Endothelial cell of umbilical vein (primary cell): Measurements from ENCODE around the gene TMED7. TPM values are rescaled to one million over a fixed set of nuclear protein-coding genes. Genes with fewer than 3 reads are reported as not detected.

ENCODE experiments used
- BruUV-seq: library from RNA; stranded (reverse); fragments of 400-500 nt; replicated peaks from 2 replicates; lab custom pipeline; 2021; lab: Mats Ljungman, UMichigan
- CTCF ChIA-PET: fragments of 300-600, 350-600 bp; sonication (Branson Sonifier 250); formaldehyde crosslinking; loops from one replicate; lab custom pipeline; 2021; ENCODE audit warnings: antibody characterized with exemption, inconsistent platforms; lab: Charles Lee
- POLR2A ChIA-PET: fragments of 300-600, 350-600 bp; sonication (Branson Sonifier 250); formaldehyde crosslinking; loops from one replicate; lab custom pipeline; 2021; ENCODE audit warnings: antibody characterized with exemption, inconsistent platforms; lab: Charles Lee
- DNase-seq: peaks from one replicate; pipeline ENCODE4 v3.0.0-alpha.2; 2011; ENCODE audit warnings: low read depth, low spot score
- FAIRE-seq: peaks from 2 replicates; lab custom pipeline; 2011; peaks lifted over from hg19 to GRCh38; lab: Jason Lieb, UNC
- H2AFZ ChIP-seq: 2 replicates; pipeline ENCODE4 v1.6.0; 2012; ENCODE audit warnings: low read depth, low read length, control low read depth, inconsistent platforms
- H3K27ac ChIP-seq: 2 replicates; pipeline ENCODE4 v1.5.1; 2011; ENCODE audit warnings: low read depth, mild to moderate bottlenecking, control low read depth, low read length, moderate library complexity; ENCODE audit not compliant: insufficient read depth
- H3K27me3 ChIP-seq, 2 experiments: 2 replicates each; pipeline versions ENCODE4 v1.6.0 to v1.6.1; 2011; ENCODE audit warnings: low read length in 2 of 2, mixed read lengths in 1 of 2; ENCODE audit not compliant: control insufficient read depth in 2 of 2, insufficient read depth in 2 of 2
- H3K36me3 ChIP-seq, 2 experiments: 2 replicates in 1 of 2; 3 replicates in 1 of 2; pipeline ENCODE4 v1.5.1; 2011; ENCODE audit warnings: low read length in 2 of 2, mild to moderate bottlenecking in 1 of 2, moderate library complexity in 1 of 2; ENCODE audit not compliant: control insufficient read depth in 2 of 2, insufficient read depth in 2 of 2; ENCODE audit errors: extremely low read depth in 1 of 2
- H3K4me1 ChIP-seq: 3 replicates; pipeline ENCODE4 v1.5.1; 2011; ENCODE audit warnings: mild to moderate bottlenecking, low read length; ENCODE audit not compliant: control insufficient read depth, insufficient read depth; ENCODE audit errors: extremely low read depth
- H3K4me2 ChIP-seq: 2 replicates; pipeline ENCODE4 v1.6.1; 2011; ENCODE audit warnings: low read length, control low read depth, mixed read lengths; ENCODE audit not compliant: insufficient read depth
- H3K4me3 ChIP-seq, 3 experiments: fragments of 200-600 bp in 1 of 3; sonication (generic), shearing (Covaris generic) in 1 of 3; replicated peaks in 1 of 3; 2 replicates each; pipeline ENCODE4 v1.5.1; 2011 to 2016; ENCODE audit warnings: control low read depth in 3 of 3, low read length in 3 of 3, mild to moderate bottlenecking in 2 of 3, inconsistent platforms in 1 of 3, low read depth in 1 of 3, moderate library complexity in 1 of 3; ENCODE audit not compliant: insufficient read depth in 1 of 3
- H3K79me2 ChIP-seq: 2 replicates; pipeline ENCODE4 v1.6.0; 2012; ENCODE audit warnings: low read length, inconsistent platforms; ENCODE audit not compliant: control insufficient read depth, insufficient read depth
- H3K9ac ChIP-seq: replicated peaks from 2 replicates; pipeline ENCODE3; 2011; ENCODE audit warnings: low read length, control low read depth; ENCODE audit not compliant: insufficient read depth; ENCODE audit errors: extremely low read depth
- H3K9me1 ChIP-seq: replicated peaks from 3 replicates; pipeline ENCODE4 v1.6.0; 2011; ENCODE audit warnings: mild to moderate bottlenecking, low read length; ENCODE audit not compliant: control insufficient read depth, insufficient read depth; ENCODE audit errors: extremely low read depth
- H3K9me3 ChIP-seq: replicated peaks from 2 replicates; pipeline ENCODE4 v1.5.1; 2012; ENCODE audit warnings: low read length, inconsistent platforms; ENCODE audit not compliant: control insufficient read depth, insufficient read depth
- H4K20me1 ChIP-seq: replicated peaks from 2 replicates; pipeline ENCODE3; 2011; ENCODE audit warnings: mild to moderate bottlenecking, low read length; ENCODE audit not compliant: control insufficient read depth, insufficient read depth; ENCODE audit errors: extremely low read depth
- CTCF ChIP-seq, 2 donors: IDR thresholded peaks; 1 replicate in 1 of 2; 2 replicates in 1 of 2; pipeline ENCODE4 v1.5.1; 2011; ENCODE audit warnings: low read length in 2 of 2, mild to moderate bottlenecking in 2 of 2, moderate library complexity in 2 of 2, control low read depth in 1 of 2, inconsistent platforms in 1 of 2, low read depth in 1 of 2; ENCODE audit not compliant: insufficient read depth in 1 of 2; ENCODE audit errors: extremely low read depth in 1 of 2
- EZH2 ChIP-seq: IDR thresholded peaks from 2 replicates; pipeline ENCODE4 v1.6.1; 2012; ENCODE audit warnings: borderline replicate concordance, low read depth, mild to moderate bottlenecking, moderate library complexity, low read length, inconsistent platforms; ENCODE audit not compliant: severe bottlenecking
- FOS ChIP-seq: IDR thresholded peaks from 2 replicates; pipeline ENCODE4 v1.6.1; 2011; ENCODE audit warnings: mild to moderate bottlenecking, low read length, moderate library complexity, borderline replicate concordance; ENCODE audit not compliant: insufficient read depth
- GATA2 ChIP-seq: IDR thresholded peaks from 2 replicates; pipeline ENCODE4 v1.7.0; 2011; ENCODE audit warnings: low read depth, mild to moderate bottlenecking, moderate library complexity, mixed read lengths, low read length; ENCODE audit not compliant: insufficient read length, insufficient read depth
- JUN ChIP-seq: IDR thresholded peaks from 2 replicates; pipeline ENCODE4 v1.6.1; 2011; ENCODE audit warnings: borderline replicate concordance, low read depth; ENCODE audit not compliant: insufficient read length, insufficient read depth
- MYC ChIP-seq: IDR thresholded peaks from one replicate; pipeline ENCODE4 v1.6.1; 2011; ENCODE audit warnings: mild to moderate bottlenecking, low read depth, low read length
- POLR2AphosphoS5 ChIP-seq: IDR thresholded peaks from 2 replicates; pipeline ENCODE4 v1.6.1; 2012; ENCODE audit warnings: low read depth, mild to moderate bottlenecking, control low read depth, low read length, moderate library complexity; ENCODE audit not compliant: insufficient read depth
- dilution Hi-C: fragments of 300-500 bp; cut with MboI; formaldehyde crosslinking; loops from one replicate; pipeline ENCODE4 v1.15.0; 2019; ENCODE audit warnings: low sequenced_read_pairs; ENCODE audit not compliant: extremely low pct_ligation_motif_present
- intact Hi-C: fragments of 100-400 bp; cut with micrococcal nuclease; formaldehyde crosslinking; loops from one replicate; pipeline ENCODE4 v1.10.0; 2022
- polyA plus RNA-seq, 4 experiments: library from polyadenylated mRNA; depleted of rRNA in 3 of 4; stranded (reverse) in 3 of 4; unstranded in 1 of 4; fragments of >200 nt; gene quantifications; 2 replicates each; pipeline versions ENCODE4 v1.2.1 to v1.2.3, GENCODE V29; 2011 to 2012; ENCODE audit warnings: missing spikeins in 1 of 4
- total RNA-seq: library from RNA; stranded (reverse); gene quantifications from 2 replicates; pipeline ENCODE4 v1.2.3, GENCODE V29; 2021
- TF ChIP-seq, protein P1 (sequence below): IDR thresholded peaks from 2 replicates; pipeline ENCODE4 v1.6.1; 2011; ENCODE audit not compliant: insufficient read depth, insufficient read length

The TMED7 gene
- total and polyA plus RNA-seq, 2 donors (not counting 3 experiments of a cell fraction or from before 2014, with no cell fraction given), result 57.6 to 101 TPM

- H3K9me3 ChIP-seq, result no peaks in the 10 kb centered on the region
- no peak for FAIRE-seq
- H3K9me1 ChIP-seq, result peaks cover 2% of the 10 kb centered on the region
- intact Hi-C loops (no loop called here), dilution Hi-C loops (no loop called here)
- H3K36me3 ChIP-seq, result peaks cover 6 to 16% of the 10 kb centered on the region in 2 experiments
- H3K27ac ChIP-seq, result no peak overlapping the region
- CTCF ChIA-PET, result no interaction called here
- H4K20me1 ChIP-seq, result no peaks in the 10 kb centered on the region
- DNase-seq, result no peak
- H2AFZ ChIP-seq, result no peak overlapping the region
- peaks cover 10% of the 10 kb centered on the region for H3K79me2 ChIP-seq
- BruUV-seq, result no TSS peak
- POLR2A ChIA-PET, result interaction anchor here (0.7 kb wide), 1 partner anchor 13 kb away, joined by 3 read pairs; no protein-coding TSS in a partner anchor
- no peak overlapping the region for H3K4me3 ChIP-seq
- H3K4me2 ChIP-seq, result no peak overlapping the region
- TF ChIP-seq CTCF (IDR thresholded peaks at IDR 0.05; ENCODE audit: extremely low read depth in 1 of 2, insufficient read depth in 1 of 2, low read depth in 1 of 2, low read length in 2 of 2) (no peak), MYC (no peak)
- no peak overlapping the region for H3K9ac ChIP-seq
- H3K27me3 ChIP-seq, result no peaks in the 10 kb centered on the region
- H3K4me1 ChIP-seq, result no peaks in the 10 kb centered on the region
These were observed 14.0 kb downstream of the TMED7 start for GRCh38 chr5:115611873-115612272.

GRCh38 chr5:115607935-115608334, 17.9 kb downstream of the TMED7 start:
- TF ChIP-seq JUN, result no peak
- TF ChIP-seq POLR2AphosphoS5, result no peak
- TF ChIP-seq EZH2, result no peak
- TF ChIP-seq, protein P1, sequence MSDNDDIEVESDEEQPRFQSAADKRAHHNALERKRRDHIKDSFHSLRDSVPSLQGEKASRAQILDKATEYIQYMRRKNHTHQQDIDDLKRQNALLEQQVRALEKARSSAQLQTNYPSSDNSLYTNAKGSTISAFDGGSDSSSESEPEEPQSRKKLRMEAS, result no peak
- TF ChIP-seq GATA2, result no peak
- no peak for TF ChIP-seq MYC
- TF ChIP-seq CTCF (IDR thresholded peaks at IDR 0.05; ENCODE audit: extremely low read depth in 1 of 2, insufficient read depth in 1 of 2, low read depth in 1 of 2, low read length in 2 of 2), result no peak
- TF ChIP-seq FOS, result no peak
- Histone ChIP-seq H3K36me3 (peaks cover 0 to 3% of the 10 kb centered on the region in 2 experiments), H2AFZ (no peak overlapping the region), H4K20me1 (no peaks in the 10 kb centered on the region), H3K4me1 (no peaks in the 10 kb centered on the region), H3K9ac (no peak overlapping the region), H3K9me1 (no peaks in the 10 kb centered on the region), H3K27me3 (no peaks in the 10 kb centered on the region), H3K4me2 (no peak overlapping the region), H3K4me3 (no peak overlapping the region), H3K27ac (no peak overlapping the region), H3K9me3 (no peaks in the 10 kb centered on the region), H3K79me2 (peaks cover 4% of the 10 kb centered on the region)
- intact Hi-C loops (no loop called here), dilution Hi-C loops (no loop called here)
- CTCF ChIA-PET, result no interaction called here
- no peak for FAIRE-seq
- DNase-seq, result no peak
- POLR2A ChIA-PET, result no interaction called here
- no TSS peak for BruUV-seq
